Body of pancreas (tissue), 4 donors: Measurements from ENCODE around the gene CPSF3.

Experiments used
- POLR2A ChIP-seq, 3 donors: fragments of 450-650 bp; IDR thresholded peaks; one replicate each; pipeline ENCODE4 v1.6.1; 2016; ENCODE audit warnings: antibody characterized with exemption in 3 of 3, mild to moderate bottlenecking in 2 of 3
- TF ChIP-seq, protein P1 (sequence below), 7 experiments: fragments of 450-650 bp in 4 of 7; fragments of 200-600 bp in 3 of 7; sonication (generic) in 3 of 7; IDR thresholded peaks; one replicate each; pipeline ENCODE4 v1.5.1; 2016 to 2019; ENCODE audit warnings: antibody characterized with exemption in 7 of 7

DNA sequence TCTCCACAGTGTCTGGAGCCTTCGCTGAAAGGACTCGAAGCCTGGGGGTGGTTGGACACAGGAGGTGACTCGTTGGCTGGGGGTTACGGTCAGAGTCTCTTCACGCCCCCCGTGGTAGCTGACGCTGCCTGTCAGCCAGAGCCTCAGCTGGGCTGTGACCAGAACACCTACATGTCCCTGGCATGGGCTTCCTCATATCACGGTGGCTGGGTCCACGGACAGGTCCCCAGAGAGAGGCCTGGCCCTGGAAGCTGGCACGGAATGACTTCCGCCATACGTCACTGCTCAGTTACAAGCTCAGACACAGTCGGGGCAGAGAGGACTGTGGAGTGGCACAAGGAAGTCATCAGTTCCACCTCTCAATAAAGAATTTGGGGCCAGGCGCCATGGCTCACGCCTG lies 28.6 kb upstream of the CPSF3 start:
- TF ChIP-seq, protein P1, sequence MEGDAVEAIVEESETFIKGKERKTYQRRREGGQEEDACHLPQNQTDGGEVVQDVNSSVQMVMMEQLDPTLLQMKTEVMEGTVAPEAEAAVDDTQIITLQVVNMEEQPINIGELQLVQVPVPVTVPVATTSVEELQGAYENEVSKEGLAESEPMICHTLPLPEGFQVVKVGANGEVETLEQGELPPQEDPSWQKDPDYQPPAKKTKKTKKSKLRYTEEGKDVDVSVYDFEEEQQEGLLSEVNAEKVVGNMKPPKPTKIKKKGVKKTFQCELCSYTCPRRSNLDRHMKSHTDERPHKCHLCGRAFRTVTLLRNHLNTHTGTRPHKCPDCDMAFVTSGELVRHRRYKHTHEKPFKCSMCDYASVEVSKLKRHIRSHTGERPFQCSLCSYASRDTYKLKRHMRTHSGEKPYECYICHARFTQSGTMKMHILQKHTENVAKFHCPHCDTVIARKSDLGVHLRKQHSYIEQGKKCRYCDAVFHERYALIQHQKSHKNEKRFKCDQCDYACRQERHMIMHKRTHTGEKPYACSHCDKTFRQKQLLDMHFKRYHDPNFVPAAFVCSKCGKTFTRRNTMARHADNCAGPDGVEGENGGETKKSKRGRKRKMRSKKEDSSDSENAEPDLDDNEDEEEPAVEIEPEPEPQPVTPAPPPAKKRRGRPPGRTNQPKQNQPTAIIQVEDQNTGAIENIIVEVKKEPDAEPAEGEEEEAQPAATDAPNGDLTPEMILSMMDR (IDR thresholded peaks at IDR 0.05), result no peak
- TF ChIP-seq POLR2A (IDR thresholded peaks at IDR 0.05), result no peak
